Measurements from ENCODE around the gene LEMD1. TPM values are rescaled to one million over a fixed set of nuclear protein-coding genes. Genes with fewer than 3 reads are reported as not detected.
"Not testable (repeated sequence)": the region's sequence is repeated elsewhere in the genome, so short reads cannot be mapped to it uniquely, and the experiment has no call there.

Gene LEMD1
- total RNA-seq, 1 donor: 0.36 TPM

DNA sequence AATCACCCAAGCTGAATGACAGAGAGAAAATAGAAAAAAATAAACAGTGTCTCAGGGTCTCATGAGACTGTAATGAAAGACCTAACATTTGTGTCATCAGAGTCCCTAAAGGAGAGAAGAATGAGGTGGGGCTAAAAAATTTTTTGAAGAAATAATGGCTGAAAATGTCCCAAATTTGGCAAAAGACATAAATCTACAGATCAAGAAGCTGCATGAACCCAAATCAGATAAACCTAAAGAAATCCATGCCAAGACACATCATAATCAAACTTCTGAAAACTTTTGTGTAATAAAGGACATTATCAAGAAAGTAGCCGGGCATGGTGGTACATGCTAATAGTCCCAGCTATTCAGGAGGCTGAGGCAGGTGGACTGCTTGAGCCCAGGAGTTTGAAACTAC lies 29.2 kb downstream of the LEMD1 start:
- TF ChIP-seq, protein P1, sequence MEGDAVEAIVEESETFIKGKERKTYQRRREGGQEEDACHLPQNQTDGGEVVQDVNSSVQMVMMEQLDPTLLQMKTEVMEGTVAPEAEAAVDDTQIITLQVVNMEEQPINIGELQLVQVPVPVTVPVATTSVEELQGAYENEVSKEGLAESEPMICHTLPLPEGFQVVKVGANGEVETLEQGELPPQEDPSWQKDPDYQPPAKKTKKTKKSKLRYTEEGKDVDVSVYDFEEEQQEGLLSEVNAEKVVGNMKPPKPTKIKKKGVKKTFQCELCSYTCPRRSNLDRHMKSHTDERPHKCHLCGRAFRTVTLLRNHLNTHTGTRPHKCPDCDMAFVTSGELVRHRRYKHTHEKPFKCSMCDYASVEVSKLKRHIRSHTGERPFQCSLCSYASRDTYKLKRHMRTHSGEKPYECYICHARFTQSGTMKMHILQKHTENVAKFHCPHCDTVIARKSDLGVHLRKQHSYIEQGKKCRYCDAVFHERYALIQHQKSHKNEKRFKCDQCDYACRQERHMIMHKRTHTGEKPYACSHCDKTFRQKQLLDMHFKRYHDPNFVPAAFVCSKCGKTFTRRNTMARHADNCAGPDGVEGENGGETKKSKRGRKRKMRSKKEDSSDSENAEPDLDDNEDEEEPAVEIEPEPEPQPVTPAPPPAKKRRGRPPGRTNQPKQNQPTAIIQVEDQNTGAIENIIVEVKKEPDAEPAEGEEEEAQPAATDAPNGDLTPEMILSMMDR (IDR thresholded peaks at IDR 0.05; ENCODE audit: insufficient read depth, low read length): no peak
- H3K4me3 ChIP-seq (ENCODE audit: low read depth, low read length): no peak overlapping the region
- no peak for DNase-seq (ENCODE audit: low read depth)

- TF ChIP-seq, protein P1 (IDR thresholded peaks at IDR 0.05; ENCODE audit: insufficient read depth, low read length): no peak
- DNase-seq (ENCODE audit: low read depth): no peak
- H3K4me3 ChIP-seq (ENCODE audit: low read depth, low read length): no peak overlapping the region
These were observed 30.5 kb downstream of the LEMD1 start for GRCh38 chr1:205391386-205391785.

GRCh38 chr1:205387845-205388244 lies 34.0 kb downstream of the LEMD1 start:
- no peak for DNase-seq (ENCODE audit: low read depth)
- TF ChIP-seq, protein P1 (IDR thresholded peaks at IDR 0.05; ENCODE audit: insufficient read depth, low read length): no peak
- no peak overlapping the region for H3K4me3 ChIP-seq (ENCODE audit: low read depth, low read length)

- H3K4me3 ChIP-seq (ENCODE audit: low read depth, low read length); DNase-seq (ENCODE audit: low read depth): not testable (repeated sequence)
These were observed 38.9 kb downstream of the LEMD1 start for GRCh38 chr1:205382990-205383389.

GRCh38 chr1:205382561-205382960 lies 39.3 kb downstream of the LEMD1 start:
- TF ChIP-seq, protein P1 (IDR thresholded peaks at IDR 0.05; ENCODE audit: insufficient read depth, low read length): no peak
- DNase-seq (ENCODE audit: low read depth): no peak
- no peak overlapping the region for H3K4me3 ChIP-seq (ENCODE audit: low read depth, low read length)

DNA sequence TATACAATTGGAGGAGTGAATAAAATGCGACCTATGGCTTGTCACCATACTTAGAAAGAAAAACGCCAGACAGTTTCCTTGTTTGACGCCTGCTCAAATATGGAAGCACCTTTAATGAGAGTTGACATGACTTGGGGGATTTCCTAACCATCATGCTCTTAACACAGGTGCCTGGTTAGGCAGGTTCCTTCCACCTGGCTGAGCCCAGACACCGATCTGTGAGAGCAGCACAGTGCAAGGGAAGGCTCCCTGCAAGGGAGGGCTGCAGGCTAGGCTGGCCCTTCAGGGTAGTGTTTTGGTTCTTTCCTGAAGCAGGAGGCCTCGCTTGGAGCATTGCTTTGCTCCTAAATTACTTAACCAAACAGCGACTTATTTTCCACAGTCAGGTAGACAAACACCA lies 40.6 kb downstream of the LEMD1 start:
- DNase-seq (ENCODE audit: low read depth): no peak
- TF ChIP-seq, protein P1 (IDR thresholded peaks at IDR 0.05; ENCODE audit: insufficient read depth, low read length): no peak
- H3K4me3 ChIP-seq (ENCODE audit: low read depth, low read length): no peak overlapping the region

DNA sequence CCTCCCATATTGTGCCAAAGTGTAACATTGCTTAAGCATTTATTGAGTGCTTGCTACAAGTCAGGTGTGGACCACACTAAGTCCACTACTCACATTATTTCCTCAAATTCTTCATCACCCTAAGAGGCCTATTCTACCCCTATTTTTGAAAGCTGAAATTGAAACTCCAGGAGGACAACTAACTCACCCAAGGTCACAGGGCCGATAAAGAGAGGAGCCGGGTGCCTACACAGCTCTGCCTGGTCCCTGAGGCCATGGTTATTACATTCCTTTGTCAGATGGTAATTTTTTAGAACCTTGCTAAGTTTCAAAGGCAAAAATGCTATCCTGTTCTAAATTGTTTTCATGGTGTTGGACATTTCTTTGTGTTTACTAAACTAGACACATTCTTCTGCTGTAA lies 41.0 kb downstream of the LEMD1 start:
- no peak overlapping the region for H3K4me3 ChIP-seq (ENCODE audit: low read depth, low read length)
- TF ChIP-seq, protein P1 (IDR thresholded peaks at IDR 0.05; ENCODE audit: insufficient read depth, low read length): no peak
- no peak for DNase-seq (ENCODE audit: low read depth)
